GM13976 (cell line): Measurements from ENCODE around the gene RABGAP1.

ENCODE experiments used
- DNase-seq: peaks from one replicate; pipeline ENCODE4 v3.0.0; 2012; ENCODE audit warnings: low spot score
- in situ Hi-C: fragments of 300-500 bp; cut with MboI; formaldehyde crosslinking; loops from one replicate; pipeline ENCODE4 v1.12.0; 2022; ENCODE audit warnings: low sequenced_read_pairs, mixed read lengths, inconsistent platforms; ENCODE audit not compliant: unreplicated experiment
- TF ChIP-seq, protein P1 (sequence below): IDR thresholded peaks from 2 replicates; pipeline ENCODE4 v1.5.1; 2012; ENCODE audit warnings: borderline replicate concordance, mild to moderate bottlenecking; ENCODE audit not compliant: insufficient read depth; ENCODE audit errors: extremely low read depth, missing control alignments, control extremely low read depth

The RABGAP1 gene

DNA sequence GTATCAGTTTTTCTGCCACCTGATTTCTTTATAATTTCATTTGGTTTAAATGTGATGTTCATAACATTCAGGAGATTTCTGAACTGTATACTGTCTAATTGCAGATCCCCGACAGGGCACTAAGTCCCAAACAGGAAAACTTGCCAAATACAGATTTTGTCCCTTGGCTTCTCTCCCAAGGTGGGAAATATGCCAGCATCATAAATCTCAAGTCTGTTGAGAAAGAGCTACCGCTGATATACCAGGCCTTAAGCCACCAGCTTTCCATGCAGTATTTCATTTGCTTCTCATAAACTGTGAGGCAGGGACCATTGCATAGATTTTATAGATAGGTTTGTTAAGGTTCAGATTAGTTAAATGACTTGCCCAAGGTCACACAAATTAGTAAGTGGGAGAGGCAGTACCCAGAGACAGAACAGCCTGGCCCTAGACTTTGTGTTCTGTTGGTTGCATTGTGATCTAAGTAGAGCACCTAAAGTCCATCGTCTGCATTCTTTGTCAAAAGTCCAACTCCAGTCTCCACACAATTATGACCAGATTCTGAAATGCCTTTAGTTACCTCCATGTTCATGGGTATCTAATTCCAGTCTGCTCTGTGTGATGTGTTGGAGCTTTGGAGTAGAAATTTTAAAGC, 108.9 kb downstream of the RABGAP1 start:
- in situ Hi-C loops = no loop called here
- DNase-seq = no peak
- TF ChIP-seq, protein P1, sequence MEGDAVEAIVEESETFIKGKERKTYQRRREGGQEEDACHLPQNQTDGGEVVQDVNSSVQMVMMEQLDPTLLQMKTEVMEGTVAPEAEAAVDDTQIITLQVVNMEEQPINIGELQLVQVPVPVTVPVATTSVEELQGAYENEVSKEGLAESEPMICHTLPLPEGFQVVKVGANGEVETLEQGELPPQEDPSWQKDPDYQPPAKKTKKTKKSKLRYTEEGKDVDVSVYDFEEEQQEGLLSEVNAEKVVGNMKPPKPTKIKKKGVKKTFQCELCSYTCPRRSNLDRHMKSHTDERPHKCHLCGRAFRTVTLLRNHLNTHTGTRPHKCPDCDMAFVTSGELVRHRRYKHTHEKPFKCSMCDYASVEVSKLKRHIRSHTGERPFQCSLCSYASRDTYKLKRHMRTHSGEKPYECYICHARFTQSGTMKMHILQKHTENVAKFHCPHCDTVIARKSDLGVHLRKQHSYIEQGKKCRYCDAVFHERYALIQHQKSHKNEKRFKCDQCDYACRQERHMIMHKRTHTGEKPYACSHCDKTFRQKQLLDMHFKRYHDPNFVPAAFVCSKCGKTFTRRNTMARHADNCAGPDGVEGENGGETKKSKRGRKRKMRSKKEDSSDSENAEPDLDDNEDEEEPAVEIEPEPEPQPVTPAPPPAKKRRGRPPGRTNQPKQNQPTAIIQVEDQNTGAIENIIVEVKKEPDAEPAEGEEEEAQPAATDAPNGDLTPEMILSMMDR = no peak

DNA sequence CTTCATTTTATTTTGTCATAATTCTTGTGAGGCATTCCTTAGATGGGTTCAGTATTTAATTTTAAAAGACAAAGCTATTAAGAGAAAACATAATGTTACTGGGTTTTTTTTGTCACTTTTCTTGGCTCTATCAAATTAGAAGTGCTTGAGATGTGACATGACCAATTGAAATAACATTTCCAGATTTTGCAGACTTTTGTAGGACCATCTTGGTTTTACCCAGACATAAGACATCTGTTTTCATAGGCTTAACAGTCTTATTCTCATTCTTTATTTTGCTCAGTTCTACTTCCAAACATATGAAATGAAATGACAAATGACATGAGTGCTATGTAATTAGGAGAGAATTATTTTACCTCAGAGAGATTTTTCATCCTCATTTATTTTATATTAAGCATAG, 112.2 kb downstream of the RABGAP1 start:
- no peak for DNase-seq
- in situ Hi-C loops = no loop called here
- TF ChIP-seq, protein P1 = no peak

DNA sequence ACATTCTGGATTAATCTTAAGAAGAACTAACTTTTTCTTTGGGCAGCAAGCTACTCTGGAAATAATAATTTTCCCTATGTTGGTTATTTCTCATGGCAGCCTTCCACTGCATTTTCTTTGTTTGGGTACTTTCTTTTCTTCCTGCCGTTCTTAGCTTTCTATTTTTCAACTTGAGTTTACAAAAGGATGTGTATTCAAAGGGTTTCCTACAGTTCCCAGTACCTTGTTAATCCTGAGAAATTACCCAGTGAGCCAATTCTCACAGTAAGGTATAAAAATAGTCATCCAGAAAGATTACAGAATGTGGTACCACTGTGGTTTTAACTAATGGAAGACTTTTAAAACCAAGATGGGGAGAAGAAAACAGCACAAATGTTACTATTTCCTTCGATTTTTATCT, 112.9 kb downstream of the RABGAP1 start:
- in situ Hi-C loops = no loop called here

DNA sequence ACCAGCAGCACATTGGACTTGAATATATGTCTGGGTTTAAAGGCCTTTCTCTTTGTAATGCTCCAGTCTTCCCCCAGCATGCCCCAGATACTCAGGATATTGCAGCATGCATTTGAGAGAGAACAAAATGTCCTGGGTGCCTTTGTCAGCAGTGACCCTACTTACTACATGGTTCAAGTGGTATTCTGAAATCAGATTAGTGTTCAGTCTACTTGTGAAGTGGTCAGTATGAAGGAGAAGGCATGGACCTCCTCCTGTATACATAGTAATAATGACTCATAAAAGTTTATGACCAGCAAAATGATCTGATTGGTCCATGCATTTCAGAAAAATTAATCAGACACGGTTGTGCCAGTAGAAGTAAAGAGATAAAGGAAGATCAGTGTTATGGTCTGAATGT, 118.0 kb downstream of the RABGAP1 start:
- in situ Hi-C loops = no loop called here
- TF ChIP-seq, protein P1 = no peak
- no peak for DNase-seq

More for the DNA sequence above, 112.9 kb downstream of the RABGAP1 start:
- no peak for DNase-seq
- TF ChIP-seq, protein P1 = no peak

DNA sequence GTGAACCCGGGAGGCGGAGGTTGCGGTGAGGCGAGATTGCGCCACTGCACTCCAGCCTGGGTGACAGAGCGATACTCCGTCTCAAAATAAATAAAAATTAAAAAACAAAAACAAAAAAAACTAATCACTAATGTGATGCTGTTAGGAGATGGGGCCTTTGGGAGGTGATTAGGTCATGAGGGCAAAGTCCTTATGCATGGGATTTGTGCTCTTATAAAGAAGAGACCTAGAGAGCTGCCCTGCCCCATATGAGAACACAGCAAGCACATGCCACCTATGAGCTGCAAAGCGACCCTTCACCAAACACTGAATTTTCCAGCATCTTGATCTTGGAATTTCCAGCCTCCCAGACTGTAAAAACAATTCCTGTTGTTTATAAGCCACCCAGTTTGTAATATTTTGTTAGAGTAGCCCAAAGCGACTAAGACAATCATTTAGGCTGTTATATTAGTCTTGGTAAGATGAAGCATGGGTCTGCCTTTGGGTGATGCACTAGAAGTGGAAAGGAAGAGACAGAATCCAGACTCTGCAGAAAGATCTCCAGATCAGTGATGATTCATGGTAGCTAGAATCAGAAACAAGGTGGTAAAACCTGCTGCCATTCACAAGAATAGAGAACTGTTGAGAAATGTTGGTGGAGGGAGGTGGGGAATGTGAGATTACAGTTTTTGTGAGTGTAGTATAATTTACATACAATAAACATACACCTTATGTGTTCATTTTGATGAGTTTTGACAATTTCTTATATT, 118.8 kb downstream of the RABGAP1 start:
- no peak for DNase-seq
- TF ChIP-seq, protein P1 = no peak
- in situ Hi-C loops = no loop called here

DNA sequence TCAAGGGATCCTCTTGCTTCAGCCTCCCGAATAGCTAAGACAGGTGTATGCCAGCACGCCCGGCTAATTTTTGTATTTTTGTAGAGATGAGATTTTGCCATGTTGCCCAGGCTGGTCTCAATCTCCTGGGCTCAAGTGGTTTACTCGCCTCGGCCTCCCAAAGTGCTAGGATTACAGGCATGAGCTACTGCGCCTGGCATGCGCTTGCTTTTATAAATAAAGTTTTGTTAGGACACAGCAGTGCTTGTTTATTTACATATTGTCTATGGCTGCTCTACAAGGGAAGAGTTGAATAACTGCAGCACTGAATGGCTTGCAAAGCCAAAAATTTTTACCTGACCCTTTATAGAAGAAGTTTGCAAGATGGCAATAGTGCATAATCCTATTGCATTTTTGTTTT, 120.4 kb downstream of the RABGAP1 start:
- in situ Hi-C loops = no loop called here
- TF ChIP-seq, protein P1 = no peak
- no peak for DNase-seq
